GM20000 (cell line): Measurements from ENCODE around the gene LINGO4.

Experiments
- DNase-seq: peaks from one replicate; pipeline ENCODE4 v3.0.0; 2012; ENCODE audit warnings: low spot score
- CTCF ChIP-seq: IDR thresholded peaks from 2 replicates; pipeline ENCODE4 v1.5.1; 2012; ENCODE audit warnings: mild to moderate bottlenecking, control low read depth; ENCODE audit errors: extremely low read depth, missing control alignments

Gene LINGO4

DNA sequence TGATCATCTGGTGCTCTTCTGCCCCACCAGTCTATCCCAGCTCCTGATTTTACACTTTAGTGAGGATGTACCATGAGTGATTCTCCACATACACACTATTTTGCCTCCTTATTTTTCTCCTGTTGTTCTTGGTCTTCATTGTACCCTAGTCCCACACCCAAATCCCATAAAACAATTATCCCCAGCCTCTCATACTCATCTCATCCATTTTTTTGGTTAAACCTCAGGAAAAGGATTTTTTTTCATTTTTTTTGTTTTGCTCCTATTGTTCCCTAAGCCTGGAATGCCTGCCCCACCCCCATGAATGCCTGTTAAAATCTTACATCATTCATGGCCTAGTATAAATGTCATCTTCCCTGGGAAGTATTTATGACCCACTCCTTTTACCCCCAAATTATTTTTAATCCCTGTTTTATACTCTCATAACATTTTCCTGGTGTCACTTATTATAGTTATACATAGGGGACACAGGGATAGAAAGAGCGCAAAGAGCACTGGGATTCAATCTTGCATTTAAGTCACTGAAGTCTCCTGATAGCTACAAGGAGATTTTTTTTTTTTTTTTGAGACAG is 4.9 kb upstream of the LINGO4 start:
- no peak for TF ChIP-seq CTCF
- no peak for DNase-seq

- DNase-seq, result no peak
- TF ChIP-seq CTCF, result no peak
Measured at GRCh38 chr1:151809290-151809984, 4.2 kb upstream of the LINGO4 start.

DNA sequence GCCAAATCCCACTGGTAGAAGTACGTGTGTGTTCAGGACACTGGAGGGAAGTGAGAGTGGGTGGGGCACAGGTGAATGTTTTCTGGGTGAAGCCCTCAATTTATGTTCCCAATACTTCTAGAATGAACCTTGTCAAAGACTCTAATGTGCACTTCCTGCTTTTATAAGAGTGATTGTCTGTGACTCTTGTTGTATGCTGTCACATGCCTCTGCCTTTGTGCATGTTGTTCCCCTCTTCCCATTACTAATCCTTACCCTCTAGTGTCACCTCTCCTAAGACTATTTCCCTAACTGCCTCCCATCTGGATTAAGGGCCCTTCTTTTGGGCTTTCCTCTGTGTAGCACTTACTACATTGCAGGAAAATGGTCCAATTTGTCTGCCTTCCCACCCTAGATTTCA is 2.5 kb upstream of the LINGO4 start:
- DNase-seq, result no peak
- no peak for TF ChIP-seq CTCF

DNA sequence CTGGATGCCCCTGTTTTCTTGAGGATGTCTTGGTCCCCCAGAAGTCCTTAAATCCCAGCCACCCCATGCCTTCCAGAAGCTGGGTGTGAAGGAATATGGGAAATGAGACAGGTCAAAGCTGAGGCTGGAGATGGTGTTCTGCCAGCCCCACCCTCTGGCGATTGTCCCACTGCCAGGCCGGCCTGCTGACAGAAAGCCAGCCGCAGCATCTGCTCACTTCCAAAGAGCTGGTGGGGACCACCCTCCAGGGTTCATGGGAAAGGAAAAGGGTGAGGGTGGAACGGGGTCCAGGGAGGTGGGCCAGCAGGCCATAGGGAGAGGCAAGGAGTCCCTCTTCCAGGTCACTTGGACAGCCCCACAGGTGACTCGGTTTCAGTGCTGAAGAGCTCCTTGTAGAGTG is 1.9 kb upstream of the LINGO4 start:
- TF ChIP-seq CTCF, result no peak
- no peak for DNase-seq

DNA sequence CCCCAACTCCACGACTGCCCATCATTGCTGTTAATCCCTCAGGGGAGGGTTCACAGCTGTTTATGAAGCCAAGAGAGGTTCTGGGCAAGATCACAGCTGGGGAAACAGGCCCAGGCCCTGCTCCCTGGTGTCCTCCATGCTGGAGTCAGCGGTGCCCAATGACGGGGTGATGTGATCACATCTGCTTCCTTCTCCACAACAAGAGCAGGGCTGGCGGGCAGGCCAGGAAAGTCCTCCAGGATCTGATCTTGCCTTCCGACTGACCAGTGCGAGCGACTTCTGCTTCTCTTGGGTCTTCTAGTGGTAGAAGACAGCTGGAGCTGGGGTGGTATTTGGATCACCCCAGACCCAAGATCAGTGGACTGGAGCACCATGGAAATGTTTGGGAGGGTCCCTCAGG is 951 bp upstream of the LINGO4 start:
- no peak for TF ChIP-seq CTCF
- DNase-seq, result no peak

- TF ChIP-seq CTCF, result no peak
- no peak for DNase-seq
Measured at GRCh38 chr1:151803915-151804314, 1.3 kb downstream of the LINGO4 start.

- no peak for DNase-seq
Measured at GRCh38 chr1:151803164-151803563, 2.1 kb downstream of the LINGO4 start.

More at GRCh38 chr1:151803164-151803563, 2.1 kb downstream of the LINGO4 start:
- no peak for TF ChIP-seq CTCF
